B cell (primary cell): ENCODE data around the gene ABCG2. TPM values are rescaled to one million over a fixed set of nuclear protein-coding genes. Genes with fewer than 3 reads are reported as not detected.
"Not testable (repeated sequence)": the region's sequence is repeated elsewhere in the genome, so short reads cannot be mapped to it uniquely, and the experiment has no call there.

Experiments used
- ATAC-seq: fragments of 200-7000 bp; cut with Tn5 transposase; one replicate; pipeline ENCODE4 v1.10.0; 2021; ENCODE audit warnings: low read depth, mild to moderate bottlenecking, moderate number of reproducible peaks, moderate library complexity
- CTCF ChIA-PET: fragments of 350-600 bp; sonication (Branson Sonifier 250); formaldehyde crosslinking; loops from one replicate; lab custom pipeline; 2021; ENCODE audit warnings: antibody characterized with exemption, inconsistent platforms; lab: Charles Lee
- POLR2A ChIA-PET: fragments of 350-600 bp; sonication (Branson Sonifier 250); formaldehyde crosslinking; loops from one replicate; lab custom pipeline; 2021; ENCODE audit warnings: antibody characterized with exemption; lab: Charles Lee
- DNase-seq: peaks from one replicate; pipeline ENCODE4 v3.0.0; 2013
- H2AFZ ChIP-seq: 2 replicates; pipeline ENCODE4 v1.6.1; 2012; ENCODE audit warnings: mild to moderate bottlenecking, low read depth, low read length; ENCODE audit not compliant: insufficient read depth, poor library complexity, severe bottlenecking
- H3K27ac ChIP-seq, 2 donors: 1 replicate in 1 of 2; 2 replicates in 1 of 2; pipeline ENCODE4 v1.5.1; 2012 to 2013; ENCODE audit warnings: low read length in 2 of 2, mild to moderate bottlenecking in 2 of 2, moderate library complexity in 1 of 2
- H3K27me3 ChIP-seq, 4 experiments: fragments of 200-600 bp in 1 of 4; sonication (generic) in 1 of 4; replicated peaks in 1 of 4; 1 replicate in 2 of 4; 2 replicates in 2 of 4; pipeline versions ENCODE4 v1.6.1 to v1.7.0; 2013 to 2016; ENCODE audit warnings: low read length in 3 of 4, mild to moderate bottlenecking in 2 of 4, mixed read lengths in 1 of 4, moderate library complexity in 1 of 4; ENCODE audit not compliant: insufficient read depth in 4 of 4, control insufficient read depth in 3 of 4; ENCODE audit errors: control extremely low read depth in 1 of 4
- H3K36me3 ChIP-seq, 2 experiments: replicated peaks in 1 of 2; 1 replicate in 1 of 2; 2 replicates in 1 of 2; pipeline versions ENCODE4 v1.6.1 to v1.7.1; 2013; ENCODE audit warnings: low read length in 1 of 2; ENCODE audit not compliant: insufficient read depth in 2 of 2, control insufficient read depth in 1 of 2; ENCODE audit errors: control extremely low read depth in 1 of 2, extremely low read depth in 1 of 2
- H3K4me1 ChIP-seq, 2 donors: fragments of 200-600 bp in 1 of 2; sonication (generic) in 1 of 2; 1 replicate in 1 of 2; 2 replicates in 1 of 2; pipeline versions ENCODE4 v1.5.1 to v1.6.1; 2013 to 2017; ENCODE audit warnings: low read length in 2 of 2; ENCODE audit not compliant: control insufficient read depth in 2 of 2, insufficient read depth in 2 of 2
- H3K4me2 ChIP-seq: replicated peaks from 2 replicates; pipeline ENCODE3; 2012; ENCODE audit warnings: mild to moderate bottlenecking, low read depth, low read length; ENCODE audit not compliant: poor library complexity, severe bottlenecking
- H3K4me3 ChIP-seq, 5 experiments: fragments of 200-600 bp in 1 of 5; sonication (generic) in 1 of 5; 1 replicate in 3 of 5; 2 replicates in 2 of 5; pipeline versions ENCODE4 v1.5.1 to v1.7.0; 2011 to 2016; ENCODE audit warnings: low read length in 4 of 5, mild to moderate bottlenecking in 4 of 5, low read depth in 2 of 5, control low read depth in 1 of 5, moderate library complexity in 1 of 5; ENCODE audit not compliant: insufficient read depth in 1 of 5; ENCODE audit errors: control extremely low read depth in 1 of 5, extremely low read depth in 1 of 5
- H3K79me2 ChIP-seq: fragments of 200-600 bp; sonication (generic); one replicate; pipeline ENCODE4 v1.6.0; 2016; ENCODE audit warnings: low read length; ENCODE audit not compliant: control insufficient read depth, insufficient read depth
- H3K9ac ChIP-seq: fragments of 200-600 bp; sonication (generic); 2 replicates; pipeline ENCODE4 v1.6.1; 2017; ENCODE audit warnings: mild to moderate bottlenecking, low read length, moderate library complexity
- H3K9me3 ChIP-seq, 3 donors: one replicate each; pipeline versions ENCODE4 v1.6.1 to v1.7.1; 2013; ENCODE audit warnings: low read length in 2 of 3; ENCODE audit not compliant: control insufficient read depth in 2 of 3, insufficient read depth in 1 of 3; ENCODE audit errors: control extremely low read depth in 1 of 3
- H4K20me1 ChIP-seq: 2 replicates; pipeline ENCODE4 v1.6.0; 2012; ENCODE audit warnings: mild to moderate bottlenecking, low read length; ENCODE audit not compliant: insufficient read depth, control insufficient read depth, poor library complexity, severe bottlenecking
- H3K27ac Mint-ChIP-seq: one replicate; pipeline ENCODE4 v1.8.0; 2021; ENCODE audit warnings: mixed read lengths
- H3K27me3 Mint-ChIP-seq: one replicate; pipeline ENCODE4 v1.8.0; 2021; ENCODE audit warnings: mixed read lengths
- H3K4me1 Mint-ChIP-seq: one replicate; pipeline ENCODE4 v1.8.0; 2021; ENCODE audit warnings: mixed read lengths
- H3K4me3 Mint-ChIP-seq: one replicate; pipeline ENCODE4 v1.8.0; 2021; ENCODE audit warnings: mixed read lengths
- H3K9me3 Mint-ChIP-seq: one replicate; pipeline ENCODE4 v1.8.0; 2022; ENCODE audit warnings: mixed read lengths; ENCODE audit not compliant: insufficient read depth
- EZH2 ChIP-seq: IDR thresholded peaks from 2 replicates; pipeline ENCODE4 v1.6.1; 2012; ENCODE audit warnings: borderline replicate concordance, low read depth, mild to moderate bottlenecking, moderate library complexity, low read length; ENCODE audit not compliant: insufficient read depth, poor library complexity, severe bottlenecking
- WGBS: methylation state at CpG from one replicate; pipeline ENCODE4 v1.1.5; 2013; ENCODE audit warnings: missing lambda C conversion rate; ENCODE audit not compliant: insufficient coverage; 5-methylcytosine and 5-hydroxymethylcytosine counted together
- intact Hi-C: fragments of 100-400 bp; cut with micrococcal nuclease; formaldehyde crosslinking; loops from one replicate; pipeline ENCODE4 v1.10.0; 2022
- polyA plus RNA-seq: library from polyadenylated mRNA; depleted of rRNA; stranded (reverse); fragments of >200 nt; gene quantifications from 2 replicates; pipeline ENCODE4 v1.2.3, GENCODE V29; 2012
- total RNA-seq, 2 donors: library from RNA; stranded (reverse); fragments of 120-200 nt in 1 of 2; gene quantifications; 1 replicate in 1 of 2; 2 replicates in 1 of 2; pipeline versions ENCODE4 v1.2.3 to v1.2.4, GENCODE V29; 2013 to 2022
- TF ChIP-seq, protein P1 (sequence below): fragments of 200-600 bp; IDR thresholded peaks from one replicate; pipeline ENCODE4 v1.8.0; 2022; ENCODE audit warnings: antibody characterized with exemption, mild to moderate bottlenecking

ABCG2 gene
- total and polyA plus RNA-seq, 2 donors (not counting 1 experiment from before 2014, with no cell fraction given) = 0.01 TPM; not detected in 1

DNA sequence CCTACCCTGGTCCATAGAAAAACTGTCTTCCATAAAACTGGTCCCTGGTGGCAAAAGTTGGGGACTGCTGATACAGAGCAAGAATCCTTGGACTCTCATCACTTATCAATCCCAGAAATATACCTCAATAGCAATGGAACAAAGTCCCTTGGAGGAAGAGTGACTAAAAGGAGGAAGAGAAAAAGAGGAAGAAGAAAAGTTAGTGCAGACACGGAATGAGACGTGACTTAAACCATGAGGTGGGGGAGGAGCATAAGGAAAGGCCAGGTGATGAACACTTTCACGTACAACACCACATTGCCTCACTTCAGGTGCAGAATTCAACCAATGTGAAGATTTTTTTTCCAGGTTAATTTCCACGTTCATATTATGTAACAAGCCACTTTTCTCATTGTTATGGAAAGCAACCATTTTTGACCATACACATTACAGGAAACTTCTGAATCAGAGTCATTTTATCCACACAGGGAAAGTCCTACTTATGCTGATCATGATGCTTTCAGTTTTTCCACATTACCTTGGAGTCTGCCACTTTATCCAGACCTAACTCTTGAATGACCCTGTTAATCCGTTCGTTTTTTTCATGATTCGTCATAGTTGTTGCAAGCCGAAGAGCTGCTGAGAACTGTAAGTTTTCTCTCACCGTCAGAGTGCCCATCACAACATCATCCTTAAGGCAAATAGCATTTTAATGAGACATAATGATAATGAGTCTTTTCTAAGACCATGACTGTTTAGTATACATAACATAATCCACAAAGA lies 27.7 kb downstream of the ABCG2 start:
- no peaks in the 10 kb centered on the region for H4K20me1 ChIP-seq
- ChIA-PET CTCF (no interaction called here), POLR2A (no interaction called here)
- no peaks in the 10 kb centered on the region for H3K27me3 ChIP-seq
- H3K4me3 ChIP-seq = no peak overlapping the region
- WGBS = 80% methylated on average over 1 of the region's 9 CpGs
- no peaks in the 10 kb centered on the region for H3K4me1 ChIP-seq
- H3K27ac ChIP-seq = no peak overlapping the region
- no peaks in the 10 kb centered on the region for H3K79me2 ChIP-seq
- DNase-seq (no peak), ATAC-seq (no peak)
- no peak overlapping the region for H3K9ac ChIP-seq
- TF ChIP-seq, protein P1, sequence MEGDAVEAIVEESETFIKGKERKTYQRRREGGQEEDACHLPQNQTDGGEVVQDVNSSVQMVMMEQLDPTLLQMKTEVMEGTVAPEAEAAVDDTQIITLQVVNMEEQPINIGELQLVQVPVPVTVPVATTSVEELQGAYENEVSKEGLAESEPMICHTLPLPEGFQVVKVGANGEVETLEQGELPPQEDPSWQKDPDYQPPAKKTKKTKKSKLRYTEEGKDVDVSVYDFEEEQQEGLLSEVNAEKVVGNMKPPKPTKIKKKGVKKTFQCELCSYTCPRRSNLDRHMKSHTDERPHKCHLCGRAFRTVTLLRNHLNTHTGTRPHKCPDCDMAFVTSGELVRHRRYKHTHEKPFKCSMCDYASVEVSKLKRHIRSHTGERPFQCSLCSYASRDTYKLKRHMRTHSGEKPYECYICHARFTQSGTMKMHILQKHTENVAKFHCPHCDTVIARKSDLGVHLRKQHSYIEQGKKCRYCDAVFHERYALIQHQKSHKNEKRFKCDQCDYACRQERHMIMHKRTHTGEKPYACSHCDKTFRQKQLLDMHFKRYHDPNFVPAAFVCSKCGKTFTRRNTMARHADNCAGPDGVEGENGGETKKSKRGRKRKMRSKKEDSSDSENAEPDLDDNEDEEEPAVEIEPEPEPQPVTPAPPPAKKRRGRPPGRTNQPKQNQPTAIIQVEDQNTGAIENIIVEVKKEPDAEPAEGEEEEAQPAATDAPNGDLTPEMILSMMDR = no peak
- no peak for TF ChIP-seq EZH2
- no peak overlapping the region for H2AFZ ChIP-seq
- H3K9me3 ChIP-seq = peaks cover 0 to 4% (median 0%) of the 10 kb centered on the region in 3 donors
- intact Hi-C loops = no loop called here
- H3K4me2 ChIP-seq = no peak overlapping the region
- Mint-ChIP-seq H3K9me3 (no peaks in the 10 kb centered on the region), H3K4me3 (no peak overlapping the region), H3K4me1 (peaks cover 6% of the 10 kb centered on the region), H3K27ac (no peak overlapping the region), H3K27me3 (peaks cover 6% of the 10 kb centered on the region)
- no peaks in the 10 kb centered on the region for H3K36me3 ChIP-seq

DNA sequence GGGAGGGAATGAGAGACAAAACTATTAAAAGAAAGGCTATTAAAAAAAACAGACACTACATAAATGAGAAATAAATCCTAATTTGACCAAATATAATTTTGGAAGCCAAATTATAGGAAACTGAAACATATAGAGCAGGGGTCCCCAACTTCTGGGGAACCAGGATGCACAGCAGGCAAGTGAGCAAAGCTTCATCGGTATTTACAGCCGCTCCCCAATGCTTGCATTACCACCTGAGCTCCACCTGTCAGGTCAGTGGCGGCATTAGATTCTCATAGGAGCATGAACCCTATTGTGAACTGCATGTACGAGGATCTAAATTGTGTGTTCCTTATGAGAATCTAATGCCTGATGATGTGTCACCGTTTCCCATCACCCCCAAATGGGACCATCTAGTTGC lies 28.4 kb downstream of the ABCG2 start:
- no peak overlapping the region for H3K27ac ChIP-seq
- no peaks in the 10 kb centered on the region for H3K36me3 ChIP-seq
- Mint-ChIP-seq H3K27me3 (peaks cover 9% of the 10 kb centered on the region), H3K4me3 (no peak overlapping the region), H3K27ac (no peak overlapping the region), H3K4me1 (peaks cover 6% of the 10 kb centered on the region), H3K9me3 (no peaks in the 10 kb centered on the region)
- ChIA-PET CTCF (no interaction called here), POLR2A (no interaction called here)
- H3K4me1 ChIP-seq = no peaks in the 10 kb centered on the region
- intact Hi-C loops = no loop called here
- H3K4me2 ChIP-seq = no peak overlapping the region
- H3K79me2 ChIP-seq = no peaks in the 10 kb centered on the region
- ATAC-seq = no peak
- H2AFZ ChIP-seq = no peak overlapping the region
- no peak for TF ChIP-seq EZH2
- TF ChIP-seq, protein P1 = no peak
- no peak for DNase-seq
- H3K9ac ChIP-seq = no peak overlapping the region
- whole genome bisulfite sequencing = 100% methylated on average over 2 of the region's 5 CpGs
- H4K20me1 ChIP-seq = no peaks in the 10 kb centered on the region
- H3K27me3 ChIP-seq = no peaks in the 10 kb centered on the region
- no peak overlapping the region for H3K4me3 ChIP-seq
- peaks cover 0 to 4% (median 0%) of the 10 kb centered on the region in 3 donors for H3K9me3 ChIP-seq

DNA sequence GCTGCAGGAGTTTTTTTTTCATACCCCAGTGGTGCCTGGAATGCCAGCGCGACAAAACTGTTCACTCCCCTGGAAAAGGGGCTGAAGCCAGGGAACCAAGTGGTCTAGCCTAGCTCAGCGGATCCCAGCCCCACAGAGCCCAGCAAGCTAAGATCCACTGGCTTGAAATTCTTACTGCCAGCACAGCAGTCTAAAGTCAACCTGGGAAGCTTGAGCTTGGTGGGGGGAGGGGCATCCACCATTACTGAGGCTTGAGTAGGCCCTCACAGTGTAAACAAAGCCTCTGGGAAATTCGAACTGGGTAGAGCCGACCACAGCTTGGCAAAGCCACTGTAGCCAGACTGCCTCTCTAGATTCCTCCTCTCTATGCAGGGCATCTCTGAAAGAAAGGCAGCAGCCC lies 36.2 kb downstream of the ABCG2 start:
- H3K79me2 ChIP-seq, DNase-seq, H3K4me3 ChIP-seq, H3K4me1 ChIP-seq, POLR2A ChIA-PET, H2AFZ ChIP-seq, H3K4me3 Mint-ChIP-seq, H3K4me2 ChIP-seq, H3K9ac ChIP-seq, H3K27me3 Mint-ChIP-seq, H3K27ac ChIP-seq, H3K27me3 ChIP-seq, intact Hi-C loops, H4K20me1 ChIP-seq, CTCF ChIA-PET, ATAC-seq, H3K27ac Mint-ChIP-seq, H3K36me3 ChIP-seq, H3K4me1 Mint-ChIP-seq: not testable (repeated sequence)
- H3K9me3 ChIP-seq = peaks cover 2 to 19% (median 13%) of the 10 kb centered on the region in 3 donors
- WGBS = 81% methylated on average over 5 of the region's 5 CpGs
- peaks cover 14% of the 10 kb centered on the region for H3K9me3 Mint-ChIP-seq
